Vagina (tissue), 2 donors: ENCODE measurements around the gene TCP11L2.

Source experiments
- POLR2A ChIP-seq, 2 donors: fragments of 450-650 bp; IDR thresholded peaks; one replicate each; pipeline ENCODE4 v1.6.1; 2017; ENCODE audit warnings: antibody characterized with exemption in 2 of 2, mild to moderate bottlenecking in 2 of 2, moderate library complexity in 2 of 2
- TF ChIP-seq, protein P1 (sequence below), 3 experiments: fragments of 450-650 bp in 2 of 3; fragments of 200-600 bp in 1 of 3; sonication (generic) in 1 of 3; IDR thresholded peaks; one replicate each; pipeline ENCODE4 v1.5.1; 2017 to 2019; ENCODE audit warnings: antibody characterized with exemption in 3 of 3, mild to moderate bottlenecking in 2 of 3, moderate library complexity in 2 of 3

GRCh38 chr12:106364261-106364660 is 61.7 kb downstream of the TCP11L2 start:
- TF ChIP-seq, protein P1, sequence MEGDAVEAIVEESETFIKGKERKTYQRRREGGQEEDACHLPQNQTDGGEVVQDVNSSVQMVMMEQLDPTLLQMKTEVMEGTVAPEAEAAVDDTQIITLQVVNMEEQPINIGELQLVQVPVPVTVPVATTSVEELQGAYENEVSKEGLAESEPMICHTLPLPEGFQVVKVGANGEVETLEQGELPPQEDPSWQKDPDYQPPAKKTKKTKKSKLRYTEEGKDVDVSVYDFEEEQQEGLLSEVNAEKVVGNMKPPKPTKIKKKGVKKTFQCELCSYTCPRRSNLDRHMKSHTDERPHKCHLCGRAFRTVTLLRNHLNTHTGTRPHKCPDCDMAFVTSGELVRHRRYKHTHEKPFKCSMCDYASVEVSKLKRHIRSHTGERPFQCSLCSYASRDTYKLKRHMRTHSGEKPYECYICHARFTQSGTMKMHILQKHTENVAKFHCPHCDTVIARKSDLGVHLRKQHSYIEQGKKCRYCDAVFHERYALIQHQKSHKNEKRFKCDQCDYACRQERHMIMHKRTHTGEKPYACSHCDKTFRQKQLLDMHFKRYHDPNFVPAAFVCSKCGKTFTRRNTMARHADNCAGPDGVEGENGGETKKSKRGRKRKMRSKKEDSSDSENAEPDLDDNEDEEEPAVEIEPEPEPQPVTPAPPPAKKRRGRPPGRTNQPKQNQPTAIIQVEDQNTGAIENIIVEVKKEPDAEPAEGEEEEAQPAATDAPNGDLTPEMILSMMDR (IDR thresholded peaks at IDR 0.05): no peak
- no peak for TF ChIP-seq POLR2A (IDR thresholded peaks at IDR 0.05)
